GM21390 (cell line): ENCODE measurements around the gene RFWD3.

Experiments used
- ATAC-seq: cut with Tn5 transposase; IDR thresholded peaks from one replicate; pipeline ENCODE4 v1.9.1; 2021; ENCODE audit not compliant: unreplicated experiment

The RFWD3 gene

GRCh38 chr16:74583926-74584666 is 82.6 kb downstream of the RFWD3 start:
- ATAC-seq: no peak

GRCh38 chr16:74582970-74583369 is 83.7 kb downstream of the RFWD3 start:
- no peak for ATAC-seq

GRCh38 chr16:74580833-74581232 is 85.8 kb downstream of the RFWD3 start:
- peak; percentile 68 for ATAC-seq

GRCh38 chr16:74578838-74579237 is 87.8 kb downstream of the RFWD3 start:
- no peak for ATAC-seq

- ATAC-seq: no peak
Measured at GRCh38 chr16:74578433-74578832, 88.2 kb downstream of the RFWD3 start.

GRCh38 chr16:74577882-74578366 is 88.8 kb downstream of the RFWD3 start:
- no peak for ATAC-seq

- ATAC-seq: no peak
Measured at GRCh38 chr16:74575807-74576643, 90.7 kb downstream of the RFWD3 start.

- no peak for ATAC-seq
Measured at GRCh38 chr16:74575175-74575806, 91.4 kb downstream of the RFWD3 start.

- no peak for ATAC-seq
Measured at GRCh38 chr16:74574146-74574545, 92.5 kb downstream of the RFWD3 start.

- no peak for ATAC-seq
Measured at GRCh38 chr16:74573622-74574021, 93.1 kb downstream of the RFWD3 start.
